Measurements from ENCODE around the gene CDK13.

The CDK13 gene

GRCh38 chr7:40072268-40072667 lies 122.2 kb downstream of the CDK13 start:
- TF ChIP-seq, protein P1, sequence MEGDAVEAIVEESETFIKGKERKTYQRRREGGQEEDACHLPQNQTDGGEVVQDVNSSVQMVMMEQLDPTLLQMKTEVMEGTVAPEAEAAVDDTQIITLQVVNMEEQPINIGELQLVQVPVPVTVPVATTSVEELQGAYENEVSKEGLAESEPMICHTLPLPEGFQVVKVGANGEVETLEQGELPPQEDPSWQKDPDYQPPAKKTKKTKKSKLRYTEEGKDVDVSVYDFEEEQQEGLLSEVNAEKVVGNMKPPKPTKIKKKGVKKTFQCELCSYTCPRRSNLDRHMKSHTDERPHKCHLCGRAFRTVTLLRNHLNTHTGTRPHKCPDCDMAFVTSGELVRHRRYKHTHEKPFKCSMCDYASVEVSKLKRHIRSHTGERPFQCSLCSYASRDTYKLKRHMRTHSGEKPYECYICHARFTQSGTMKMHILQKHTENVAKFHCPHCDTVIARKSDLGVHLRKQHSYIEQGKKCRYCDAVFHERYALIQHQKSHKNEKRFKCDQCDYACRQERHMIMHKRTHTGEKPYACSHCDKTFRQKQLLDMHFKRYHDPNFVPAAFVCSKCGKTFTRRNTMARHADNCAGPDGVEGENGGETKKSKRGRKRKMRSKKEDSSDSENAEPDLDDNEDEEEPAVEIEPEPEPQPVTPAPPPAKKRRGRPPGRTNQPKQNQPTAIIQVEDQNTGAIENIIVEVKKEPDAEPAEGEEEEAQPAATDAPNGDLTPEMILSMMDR (IDR thresholded peaks at IDR 0.05; ENCODE audit: low read depth, low read length): no peak
- H3K4me3 ChIP-seq (ENCODE audit: low read depth, low read length): no peak overlapping the region

DNA sequence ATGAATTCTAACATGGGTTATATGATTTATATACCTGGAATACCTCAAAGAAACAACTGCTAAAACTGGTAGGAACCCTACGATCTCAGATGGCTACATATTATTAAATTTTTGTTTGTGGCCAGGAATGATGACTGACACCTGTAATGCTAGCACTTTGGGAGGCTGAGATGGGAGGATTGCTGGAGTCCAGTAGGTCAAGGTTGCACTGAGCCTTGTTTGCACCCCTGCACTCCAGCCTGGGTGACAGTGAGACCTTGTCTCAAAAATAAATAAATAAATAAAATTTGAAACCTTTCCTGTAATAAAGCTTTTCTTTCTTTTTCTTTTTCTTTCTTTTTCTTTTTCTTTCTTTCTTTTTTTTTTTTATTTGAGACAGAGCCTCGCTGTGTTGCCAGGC lies 123.2 kb downstream of the CDK13 start:
- H3K4me3 ChIP-seq (ENCODE audit: low read depth, low read length): no peak overlapping the region
- TF ChIP-seq, protein P1 (IDR thresholded peaks at IDR 0.05; ENCODE audit: low read depth, low read length): no peak

GRCh38 chr7:40077849-40078248 lies 127.8 kb downstream of the CDK13 start:
- H3K4me3 ChIP-seq (ENCODE audit: low read depth, low read length): no peak overlapping the region

DNA sequence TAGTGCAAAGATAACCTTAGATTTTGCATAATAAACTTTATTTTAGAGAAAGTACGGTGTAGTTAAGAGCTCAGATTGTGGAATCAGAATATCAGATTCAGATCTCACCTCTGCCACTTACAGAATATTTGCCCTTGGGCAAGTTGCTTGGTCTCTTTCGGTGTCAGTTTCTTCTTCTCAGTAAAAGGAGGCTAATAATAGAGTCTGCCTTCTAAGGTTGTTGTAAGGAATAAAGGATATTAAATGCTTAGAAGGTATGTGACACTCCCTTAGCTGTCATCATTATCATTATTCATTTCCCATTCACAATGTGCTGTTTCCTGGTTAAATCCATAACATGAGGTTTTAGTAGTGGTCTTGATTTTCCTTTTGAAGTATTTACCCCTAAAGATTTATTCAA lies 142.1 kb downstream of the CDK13 start:
- no peak overlapping the region for H3K4me3 ChIP-seq (ENCODE audit: low read depth, low read length)
- TF ChIP-seq, protein P1 (IDR thresholded peaks at IDR 0.05; ENCODE audit: low read depth, low read length): no peak

More at GRCh38 chr7:40077849-40078248, 127.8 kb downstream of the CDK13 start:
- TF ChIP-seq, protein P1 (IDR thresholded peaks at IDR 0.05; ENCODE audit: low read depth, low read length): no peak

DNA sequence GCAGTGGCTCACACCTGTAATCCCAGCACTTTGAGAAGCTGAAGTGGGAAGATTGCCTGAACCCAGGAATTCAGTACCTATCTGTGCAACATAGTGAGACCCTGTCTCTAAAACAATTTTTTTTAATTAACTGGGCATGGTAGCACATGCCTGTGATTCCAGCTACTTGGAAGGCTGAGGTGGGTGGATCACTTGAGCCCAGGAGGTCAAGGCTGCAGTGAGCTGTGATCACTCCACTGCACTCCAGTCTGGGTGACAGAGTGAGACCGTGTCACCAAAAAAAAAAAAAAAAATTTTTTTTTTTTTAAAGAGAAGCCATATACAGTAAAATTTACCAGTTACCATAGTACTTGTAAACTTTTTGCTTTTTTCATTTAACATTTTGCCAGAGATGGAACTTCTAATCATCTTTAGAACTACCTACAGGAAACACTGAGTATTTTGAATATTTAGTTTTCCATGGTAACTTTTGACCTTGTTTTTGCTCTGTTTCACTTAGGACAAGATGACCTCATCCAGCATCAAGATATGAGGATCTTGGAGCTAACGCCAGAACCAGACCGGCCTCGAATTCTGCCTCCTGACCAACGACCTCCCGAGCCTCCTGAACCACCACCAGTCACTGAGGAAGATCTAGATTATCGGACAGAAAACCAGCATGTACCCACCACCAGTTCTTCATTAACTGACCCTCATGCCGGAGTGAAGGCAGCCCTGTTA lies 143.7 kb downstream of the CDK13 start:
- TF ChIP-seq, protein P1 (IDR thresholded peaks at IDR 0.05; ENCODE audit: low read depth, low read length): no peak

DNA sequence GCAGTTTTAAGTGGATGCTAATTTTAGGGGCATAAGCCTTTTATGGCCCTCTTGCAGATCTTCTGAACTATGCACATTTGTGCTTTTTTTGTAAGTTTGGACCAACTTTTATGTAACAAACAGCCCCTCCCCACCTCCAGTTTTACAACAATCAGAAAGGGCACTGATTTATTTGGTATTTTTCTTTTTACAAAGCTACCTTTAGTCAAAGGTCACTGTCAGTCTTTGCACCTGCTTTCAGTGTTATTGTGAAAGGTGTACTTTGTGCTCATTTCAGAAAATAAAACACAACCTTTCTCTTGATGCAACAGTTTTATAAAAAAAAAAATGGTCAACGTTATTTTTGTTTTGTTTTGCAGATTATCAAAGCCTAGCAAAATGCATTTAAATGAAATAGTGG lies 145.2 kb downstream of the CDK13 start:
- TF ChIP-seq, protein P1 (IDR thresholded peaks at IDR 0.05; ENCODE audit: low read depth, low read length): no peak
- no peak overlapping the region for H3K4me3 ChIP-seq (ENCODE audit: low read depth, low read length)

More for the DNA sequence above, 143.7 kb downstream of the CDK13 start:
- no peak overlapping the region for H3K4me3 ChIP-seq (ENCODE audit: low read depth, low read length)

DNA sequence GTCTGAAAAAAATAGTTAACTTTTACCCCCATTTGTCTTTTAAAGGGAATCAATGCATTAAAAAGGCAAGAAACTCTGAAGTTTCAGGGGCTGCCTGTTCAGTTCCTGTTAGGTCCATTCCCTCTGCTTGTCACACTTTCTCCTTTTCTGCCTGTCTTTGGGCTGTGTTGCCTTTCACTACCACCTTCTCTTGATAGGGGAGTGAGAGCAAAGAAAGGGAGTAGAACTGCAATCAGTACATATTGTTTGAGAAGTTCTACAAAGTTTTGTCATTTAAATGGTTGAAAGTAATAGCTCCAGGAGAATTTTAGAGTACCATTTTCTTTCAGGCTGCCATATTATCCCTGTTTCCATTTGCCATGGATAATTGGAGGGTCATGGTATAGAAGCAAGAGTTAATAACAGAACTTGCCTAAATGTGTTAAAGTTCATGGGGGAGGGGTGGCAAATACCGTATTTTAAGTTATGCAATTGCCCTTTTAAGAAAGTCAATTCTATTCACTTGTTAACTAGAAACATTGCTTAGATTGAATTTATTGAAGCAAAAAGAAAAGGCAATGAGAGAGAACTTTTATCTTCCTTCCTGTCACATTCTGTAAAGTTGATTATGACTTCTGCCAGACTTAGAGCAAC lies 145.8 kb downstream of the CDK13 start:
- TF ChIP-seq, protein P1 (IDR thresholded peaks at IDR 0.05; ENCODE audit: low read depth, low read length): no peak
- no peak overlapping the region for H3K4me3 ChIP-seq (ENCODE audit: low read depth, low read length)
